ENCODE data around the gene SAE1.

- no peak for TF ChIP-seq EZH2 (IDR thresholded peaks at IDR 0.05)
- TF ChIP-seq POLR2AphosphoS5 (IDR thresholded peaks at IDR 0.05; ENCODE audit: borderline replicate concordance, low read depth, low read length): no peak
Observed at GRCh38 chr19:47187797-47188196, 57.2 kb downstream of the SAE1 start.
